ENCODE data around the gene PRICKLE1. TPM values are rescaled to one million over a fixed set of nuclear protein-coding genes. Genes with fewer than 3 reads are reported as not detected.

PRICKLE1 gene
- total RNA-seq, 2 experiments from 2014 or later: 0.19 TPM; not detected in 1

DNA sequence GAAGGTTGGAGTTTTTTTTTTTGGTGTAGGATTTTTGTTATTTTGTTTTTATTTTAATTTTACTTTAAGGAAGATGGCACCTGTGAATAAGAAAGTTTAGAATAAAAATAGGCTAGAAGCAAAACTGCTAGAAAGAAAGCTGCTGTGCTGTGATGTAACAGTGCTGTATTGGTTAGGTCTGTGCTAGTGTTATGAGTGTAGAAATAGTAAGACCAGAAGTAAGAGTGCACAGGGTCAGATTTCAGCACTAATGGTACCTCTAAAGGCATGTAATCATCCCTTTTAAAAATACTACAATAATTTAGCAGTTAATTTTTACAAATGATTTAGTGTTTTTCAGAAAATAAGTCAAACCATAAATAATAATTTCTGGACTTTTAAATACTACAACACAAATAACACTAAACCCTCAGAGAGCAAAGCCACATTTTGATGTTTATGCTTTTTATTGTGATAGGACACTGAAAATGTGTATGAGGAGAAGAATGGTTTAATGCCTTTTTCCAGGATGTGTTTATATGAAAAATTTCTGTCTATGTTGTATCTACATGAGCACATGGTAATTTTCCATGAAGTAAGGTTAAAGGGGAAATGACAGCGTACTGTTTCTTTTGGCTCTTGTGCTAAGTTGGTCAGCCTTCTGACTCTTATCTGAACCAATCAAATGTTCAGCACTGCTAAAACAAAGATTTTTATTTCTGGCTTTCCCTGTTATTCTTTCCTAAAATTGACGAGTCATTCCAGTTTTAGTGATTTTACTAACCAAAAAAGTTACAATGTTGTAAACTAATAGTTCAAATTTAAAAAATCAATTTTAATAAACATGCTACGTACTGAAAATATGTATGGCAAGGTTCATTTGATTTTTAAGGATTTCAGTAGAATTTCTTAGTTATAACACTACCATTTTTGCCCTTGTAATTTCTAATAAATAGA is 167.4 kb downstream of the PRICKLE1 start:
- H3K9me3 ChIP-seq (ENCODE audit: low read length): no peaks in the 10 kb centered on the region
- no peak overlapping the region for H3K4me3 ChIP-seq (ENCODE audit: low read depth, low read length, poor library complexity, severe bottlenecking)
- POLR2A ChIA-PET: no interaction called here
- TF ChIP-seq, protein P1, sequence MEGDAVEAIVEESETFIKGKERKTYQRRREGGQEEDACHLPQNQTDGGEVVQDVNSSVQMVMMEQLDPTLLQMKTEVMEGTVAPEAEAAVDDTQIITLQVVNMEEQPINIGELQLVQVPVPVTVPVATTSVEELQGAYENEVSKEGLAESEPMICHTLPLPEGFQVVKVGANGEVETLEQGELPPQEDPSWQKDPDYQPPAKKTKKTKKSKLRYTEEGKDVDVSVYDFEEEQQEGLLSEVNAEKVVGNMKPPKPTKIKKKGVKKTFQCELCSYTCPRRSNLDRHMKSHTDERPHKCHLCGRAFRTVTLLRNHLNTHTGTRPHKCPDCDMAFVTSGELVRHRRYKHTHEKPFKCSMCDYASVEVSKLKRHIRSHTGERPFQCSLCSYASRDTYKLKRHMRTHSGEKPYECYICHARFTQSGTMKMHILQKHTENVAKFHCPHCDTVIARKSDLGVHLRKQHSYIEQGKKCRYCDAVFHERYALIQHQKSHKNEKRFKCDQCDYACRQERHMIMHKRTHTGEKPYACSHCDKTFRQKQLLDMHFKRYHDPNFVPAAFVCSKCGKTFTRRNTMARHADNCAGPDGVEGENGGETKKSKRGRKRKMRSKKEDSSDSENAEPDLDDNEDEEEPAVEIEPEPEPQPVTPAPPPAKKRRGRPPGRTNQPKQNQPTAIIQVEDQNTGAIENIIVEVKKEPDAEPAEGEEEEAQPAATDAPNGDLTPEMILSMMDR (conservative IDR thresholded peaks at IDR 0.05; ENCODE audit: low read length): no peak
- TF ChIP-seq EZH2phosphoT487 (IDR thresholded peaks at IDR 0.05; ENCODE audit: borderline replicate concordance, low read depth, low read length): no peak
- intact Hi-C loops (cut with micrococcal nuclease; ENCODE audit: unreplicated experiment): no loop called here
- H3K36me3 ChIP-seq (ENCODE audit: insufficient read depth, low read length): peaks cover 3% of the 10 kb centered on the region; the same call in 1 of the 2 replicates
- H3K79me2 ChIP-seq (ENCODE audit: insufficient read depth, low read depth, low read length): no peaks in the 10 kb centered on the region
- BruUV-seq (replicated peaks): no TSS peak
- no peak overlapping the region for H2AFZ ChIP-seq (ENCODE audit: low read length)
- no peaks in the 10 kb centered on the region for H3K9me2 ChIP-seq (ENCODE audit: insufficient read depth, low read length)
- no peaks in the 10 kb centered on the region for H3K4me1 ChIP-seq (ENCODE audit: insufficient read depth, low read length, poor library complexity, severe bottlenecking)
- no peak overlapping the region for H3K4me2 ChIP-seq (ENCODE audit: low read length)
- no peak overlapping the region for H3K27ac ChIP-seq (ENCODE audit: low read depth, low read length, poor library complexity, severe bottlenecking)
- no peaks in the 10 kb centered on the region for H4K20me1 ChIP-seq (ENCODE audit: insufficient read depth, low read length)
- CTCF ChIA-PET (ENCODE audit: unreplicated experiment): no interaction called here
- no peak for DNase-seq (ENCODE audit: low spot score)

DNA sequence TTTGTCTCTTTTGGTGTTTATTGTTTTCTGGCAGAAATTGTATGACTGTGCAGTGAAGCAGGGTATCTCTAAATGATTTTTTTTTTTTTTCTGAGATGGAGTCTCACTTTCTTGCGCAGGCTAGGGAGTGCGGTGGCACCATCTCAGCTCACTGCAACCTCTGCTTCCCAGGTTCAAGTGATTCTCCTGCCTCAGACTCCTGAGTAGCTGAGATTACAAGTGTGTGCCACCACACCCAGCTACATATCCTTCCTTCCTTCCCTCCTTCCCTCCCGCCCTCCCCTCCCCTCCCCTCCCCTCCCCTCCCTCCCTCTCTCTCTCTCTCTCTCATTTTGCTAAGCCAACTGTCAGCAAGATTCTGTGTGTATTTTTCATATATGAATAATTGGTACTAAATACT is 169.2 kb downstream of the PRICKLE1 start:
- Histone ChIP-seq H3K79me2 (ENCODE audit: insufficient read depth, low read depth, low read length) (no peaks in the 10 kb centered on the region), H3K4me2 (ENCODE audit: low read length) (no peak overlapping the region), H3K27ac (ENCODE audit: low read depth, low read length, poor library complexity, severe bottlenecking) (no peak overlapping the region), H3K4me3 (ENCODE audit: low read depth, low read length, poor library complexity, severe bottlenecking) (no peak overlapping the region), H4K20me1 (ENCODE audit: insufficient read depth, low read length) (no peaks in the 10 kb centered on the region), H2AFZ (ENCODE audit: low read length) (no peak overlapping the region), H3K9me2 (ENCODE audit: insufficient read depth, low read length) (no peaks in the 10 kb centered on the region), H3K4me1 (ENCODE audit: insufficient read depth, low read length, poor library complexity, severe bottlenecking) (no peaks in the 10 kb centered on the region), H3K9me3 (ENCODE audit: low read length) (no peaks in the 10 kb centered on the region), H3K36me3 (ENCODE audit: insufficient read depth, low read length) (peaks cover 6% of the 10 kb centered on the region)
- no TSS peak for BruUV-seq (replicated peaks)
- TF ChIP-seq, protein P1 (conservative IDR thresholded peaks at IDR 0.05; ENCODE audit: low read length): no peak
- TF ChIP-seq EZH2phosphoT487 (IDR thresholded peaks at IDR 0.05; ENCODE audit: borderline replicate concordance, low read depth, low read length): no peak
- DNase-seq (ENCODE audit: low spot score): no peak
- CTCF ChIA-PET (ENCODE audit: unreplicated experiment): no interaction called here
- intact Hi-C loops (cut with micrococcal nuclease; ENCODE audit: unreplicated experiment): no loop called here
- POLR2A ChIA-PET: interaction anchor here (0.7 to 0.9 kb wide), 2 partner anchors 14 to 974 kb away, joined by 3 read pairs; no protein-coding TSS in a partner anchor

DNA sequence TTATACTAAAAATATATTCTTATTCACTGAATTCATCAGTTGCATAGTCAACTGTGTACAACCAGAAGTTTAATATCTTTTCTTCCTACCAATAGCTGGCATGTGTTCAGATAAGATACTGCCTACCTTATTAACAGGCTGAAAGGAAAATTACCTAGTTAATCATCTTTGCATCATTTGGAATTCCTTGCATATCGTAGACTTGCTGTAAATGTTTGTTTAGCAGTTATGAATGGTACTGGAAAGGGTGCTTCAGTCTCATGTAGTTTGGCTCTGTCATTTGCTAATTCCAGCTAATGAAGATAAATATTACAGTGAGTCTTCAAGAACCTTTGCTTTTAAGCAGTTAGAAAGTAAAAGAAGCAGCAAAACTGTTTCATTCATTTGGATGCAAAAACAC is 179.2 kb downstream of the PRICKLE1 start:
- H3K27ac ChIP-seq (ENCODE audit: low read depth, low read length, poor library complexity, severe bottlenecking): no peak overlapping the region
- H3K4me3 ChIP-seq (ENCODE audit: low read depth, low read length, poor library complexity, severe bottlenecking): no peak overlapping the region
- H3K36me3 ChIP-seq (ENCODE audit: insufficient read depth, low read length): peaks cover 27% of the 10 kb centered on the region
- H2AFZ ChIP-seq (ENCODE audit: low read length): no peak overlapping the region
- H3K4me1 ChIP-seq (ENCODE audit: insufficient read depth, low read length, poor library complexity, severe bottlenecking): no peaks in the 10 kb centered on the region
- DNase-seq (ENCODE audit: low spot score): no peak
- H3K9me2 ChIP-seq (ENCODE audit: insufficient read depth, low read length): no peaks in the 10 kb centered on the region
- no peaks in the 10 kb centered on the region for H3K79me2 ChIP-seq (ENCODE audit: insufficient read depth, low read depth, low read length)
- H4K20me1 ChIP-seq (ENCODE audit: insufficient read depth, low read length): no peaks in the 10 kb centered on the region
- no peak overlapping the region for H3K4me2 ChIP-seq (ENCODE audit: low read length)
- TF ChIP-seq, protein P1 (conservative IDR thresholded peaks at IDR 0.05; ENCODE audit: low read length): no peak
- TF ChIP-seq EZH2phosphoT487 (IDR thresholded peaks at IDR 0.05; ENCODE audit: borderline replicate concordance, low read depth, low read length): no peak
- BruUV-seq (replicated peaks): no TSS peak
- POLR2A ChIA-PET: no interaction called here
- H3K9me3 ChIP-seq (ENCODE audit: low read length): no peaks in the 10 kb centered on the region
- CTCF ChIA-PET (ENCODE audit: unreplicated experiment): no interaction called here
- intact Hi-C loops (cut with micrococcal nuclease; ENCODE audit: unreplicated experiment): no loop called here
